ENCODE results near the gene TIMMDC1. TPM values are rescaled to one million over a fixed set of nuclear protein-coding genes. Genes with fewer than 3 reads are reported as not detected.
"Not testable (repeated sequence)": the region's sequence is repeated elsewhere in the genome, so short reads cannot be mapped to it uniquely, and the experiment has no call there.

Gene TIMMDC1
- total RNA-seq, 4 donors from 2014 or later, result 57.9 to 104 (median 75.7) TPM

GRCh38 chr3:119550192-119550910 is 52.0 kb downstream of the TIMMDC1 start:
- DNase-seq (ENCODE audit: low spot score in 2 of 2), result no peak
- TF ChIP-seq POLR2A (IDR thresholded peaks at IDR 0.05), result no peak
- TF ChIP-seq CTCF (IDR thresholded peaks at IDR 0.05), result no peak
- TF ChIP-seq EP300 (IDR thresholded peaks at IDR 0.05), result no peak

DNA sequence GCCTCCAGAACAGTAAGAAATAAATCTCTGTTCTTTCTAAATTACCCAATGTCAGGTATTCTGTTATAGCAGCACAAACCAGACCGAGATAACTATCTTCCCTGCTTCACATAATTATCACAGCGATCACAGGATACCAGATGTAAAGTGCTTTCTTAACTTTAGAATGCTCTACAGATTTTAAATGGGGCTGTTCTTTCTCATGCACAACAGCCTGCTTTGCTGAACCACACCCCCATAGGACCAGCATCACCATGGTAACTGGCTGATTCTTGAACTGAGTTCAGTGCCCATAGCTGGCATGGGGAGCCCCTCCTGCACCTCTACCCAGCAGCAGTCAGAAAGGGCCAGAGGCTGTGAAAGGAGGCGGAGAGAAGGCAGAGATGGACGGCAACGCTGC is 53.3 kb downstream of the TIMMDC1 start:
- Histone ChIP-seq H3K9me3 (no peaks in the 10 kb centered on the region), H3K4me3 (no peak overlapping the region), H3K4me1 (no peaks in the 10 kb centered on the region), H3K27me3 (no peaks in the 10 kb centered on the region), H3K36me3 (no peaks in the 10 kb centered on the region), H3K27ac (no peak overlapping the region)
- 88 to 89% methylated on average over 4 to 5 of the region's 5 CpGs for WGBS, 2 donors
- DNase-seq (ENCODE audit: low spot score in 2 of 2), result no peak
- TF ChIP-seq CTCF (IDR thresholded peaks at IDR 0.05) (no peak), EP300 (IDR thresholded peaks at IDR 0.05) (no peak), POLR2A (IDR thresholded peaks at IDR 0.05) (no peak)

More at GRCh38 chr3:119550192-119550910, 52.0 kb downstream of the TIMMDC1 start:
- Histone ChIP-seq H3K36me3 (no peaks in the 10 kb centered on the region), H3K4me3 (no peak overlapping the region), H3K4me1 (no peaks in the 10 kb centered on the region), H3K27ac (no peak overlapping the region), H3K27me3 (no peaks in the 10 kb centered on the region), H3K9me3 (no peaks in the 10 kb centered on the region)
- 91 to 93% methylated on average over 9 of the region's 9 CpGs for WGBS, 2 donors

DNA sequence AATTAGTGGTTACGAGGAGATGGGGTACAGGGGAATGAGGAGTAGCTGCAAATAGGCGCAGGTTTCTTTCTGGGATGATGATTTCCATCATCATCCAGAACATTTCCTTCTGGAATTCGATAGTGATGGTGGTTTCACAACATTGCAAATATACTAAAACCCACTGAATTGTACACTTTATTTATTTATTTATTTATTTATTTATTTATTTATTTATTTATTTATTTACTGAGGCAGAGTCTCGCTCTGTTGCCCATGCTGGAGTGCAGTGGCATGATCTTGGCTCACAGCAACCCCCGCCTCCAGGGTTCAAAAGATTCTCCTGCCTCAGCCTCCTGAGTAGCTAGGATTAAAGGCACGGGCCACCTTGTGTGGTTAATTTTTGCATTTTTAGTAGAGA is 54.6 kb downstream of the TIMMDC1 start:
- H3K4me3 ChIP-seq; H3K27me3 ChIP-seq; H3K27ac ChIP-seq; H3K4me1 ChIP-seq; DNase-seq (ENCODE audit: low spot score in 2 of 2); H3K36me3 ChIP-seq; H3K9me3 ChIP-seq: not testable (repeated sequence)
- 91 to 97% methylated on average over 6 of the region's 6 CpGs for WGBS, 2 donors

DNA sequence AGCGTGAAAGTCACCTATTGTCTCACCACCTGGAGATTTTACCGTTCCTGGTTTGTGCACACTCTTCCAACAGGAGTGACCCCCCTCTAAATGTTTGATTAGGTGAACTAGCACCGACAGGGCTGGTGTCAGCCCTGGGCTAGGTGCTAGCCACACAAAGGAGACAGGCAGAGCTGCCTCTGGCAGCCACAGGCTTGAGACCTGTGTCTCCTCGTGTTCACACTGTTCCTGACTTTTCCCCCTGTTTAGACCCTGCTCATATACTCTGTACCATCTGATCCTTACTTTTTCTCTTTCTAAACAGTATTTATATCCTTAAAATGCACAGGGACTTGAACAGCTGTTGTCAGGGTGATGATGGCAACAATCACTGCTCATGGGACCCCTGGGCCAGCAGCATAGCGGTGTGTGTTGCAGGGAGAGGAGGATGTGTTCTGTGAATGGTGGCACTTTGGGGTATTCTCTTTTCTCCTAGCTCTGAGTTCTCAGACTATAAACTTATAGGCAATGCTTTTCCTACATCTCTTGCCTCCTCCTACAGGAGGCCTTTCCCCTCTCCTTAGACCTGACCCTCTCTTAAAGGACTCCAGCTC is 55.6 kb downstream of the TIMMDC1 start:
- Histone ChIP-seq H3K27ac (no peak overlapping the region), H3K4me1 (no peaks in the 10 kb centered on the region), H3K27me3 (no peaks in the 10 kb centered on the region), H3K9me3 (no peaks in the 10 kb centered on the region), H3K36me3 (no peaks in the 10 kb centered on the region), H3K4me3 (no peak overlapping the region)
- 71 to 72% methylated on average over 5 of the region's 5 CpGs for WGBS, 2 donors
- DNase-seq (ENCODE audit: low spot score in 2 of 2), result no peak
- TF ChIP-seq CTCF (IDR thresholded peaks at IDR 0.05) (no peak), POLR2A (IDR thresholded peaks at IDR 0.05) (no peak), EP300 (IDR thresholded peaks at IDR 0.05) (no peak)

- 48 to 73% methylated on average over 4 of the region's 4 CpGs for WGBS, 2 donors
Observed at GRCh38 chr3:119555309-119555735, 57.0 kb downstream of the TIMMDC1 start.

More at GRCh38 chr3:119555309-119555735, 57.0 kb downstream of the TIMMDC1 start:
- Histone ChIP-seq H3K36me3 (no peaks in the 10 kb centered on the region), H3K4me3 (no peak overlapping the region), H3K27me3 (no peaks in the 10 kb centered on the region), H3K4me1 (no peaks in the 10 kb centered on the region), H3K9me3 (no peaks in the 10 kb centered on the region), H3K27ac (no peak overlapping the region)
- TF ChIP-seq POLR2A (IDR thresholded peaks at IDR 0.05), result no peak
- TF ChIP-seq CTCF (IDR thresholded peaks at IDR 0.05), result no peak
- TF ChIP-seq EP300 (IDR thresholded peaks at IDR 0.05), result peak in 1 of 2 donors; percentile 18
- DNase-seq (ENCODE audit: low spot score in 2 of 2), result peak in 1 of 2 donors; percentile 20
